G401.6 (cell line): ENCODE measurements around the gene RNF17.
"Not testable (repeated sequence)": the region's sequence is repeated elsewhere in the genome, so short reads cannot be mapped to it uniquely, and the experiment has no call there.

Experiments
- FAIRE-seq: peaks from 2 replicates; lab custom pipeline; 2012; peaks lifted over from hg19 to GRCh38; lab: Jason Lieb, UNC

The RNF17 gene, protein sequence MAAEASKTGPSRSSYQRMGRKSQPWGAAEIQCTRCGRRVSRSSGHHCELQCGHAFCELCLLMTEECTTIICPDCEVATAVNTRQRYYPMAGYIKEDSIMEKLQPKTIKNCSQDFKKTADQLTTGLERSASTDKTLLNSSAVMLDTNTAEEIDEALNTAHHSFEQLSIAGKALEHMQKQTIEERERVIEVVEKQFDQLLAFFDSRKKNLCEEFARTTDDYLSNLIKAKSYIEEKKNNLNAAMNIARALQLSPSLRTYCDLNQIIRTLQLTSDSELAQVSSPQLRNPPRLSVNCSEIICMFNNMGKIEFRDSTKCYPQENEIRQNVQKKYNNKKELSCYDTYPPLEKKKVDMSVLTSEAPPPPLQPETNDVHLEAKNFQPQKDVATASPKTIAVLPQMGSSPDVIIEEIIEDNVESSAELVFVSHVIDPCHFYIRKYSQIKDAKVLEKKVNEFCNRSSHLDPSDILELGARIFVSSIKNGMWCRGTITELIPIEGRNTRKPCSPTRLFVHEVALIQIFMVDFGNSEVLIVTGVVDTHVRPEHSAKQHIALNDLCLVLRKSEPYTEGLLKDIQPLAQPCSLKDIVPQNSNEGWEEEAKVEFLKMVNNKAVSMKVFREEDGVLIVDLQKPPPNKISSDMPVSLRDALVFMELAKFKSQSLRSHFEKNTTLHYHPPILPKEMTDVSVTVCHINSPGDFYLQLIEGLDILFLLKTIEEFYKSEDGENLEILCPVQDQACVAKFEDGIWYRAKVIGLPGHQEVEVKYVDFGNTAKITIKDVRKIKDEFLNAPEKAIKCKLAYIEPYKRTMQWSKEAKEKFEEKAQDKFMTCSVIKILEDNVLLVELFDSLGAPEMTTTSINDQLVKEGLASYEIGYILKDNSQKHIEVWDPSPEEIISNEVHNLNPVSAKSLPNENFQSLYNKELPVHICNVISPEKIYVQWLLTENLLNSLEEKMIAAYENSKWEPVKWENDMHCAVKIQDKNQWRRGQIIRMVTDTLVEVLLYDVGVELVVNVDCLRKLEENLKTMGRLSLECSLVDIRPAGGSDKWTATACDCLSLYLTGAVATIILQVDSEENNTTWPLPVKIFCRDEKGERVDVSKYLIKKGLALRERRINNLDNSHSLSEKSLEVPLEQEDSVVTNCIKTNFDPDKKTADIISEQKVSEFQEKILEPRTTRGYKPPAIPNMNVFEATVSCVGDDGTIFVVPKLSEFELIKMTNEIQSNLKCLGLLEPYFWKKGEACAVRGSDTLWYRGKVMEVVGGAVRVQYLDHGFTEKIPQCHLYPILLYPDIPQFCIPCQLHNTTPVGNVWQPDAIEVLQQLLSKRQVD (N-terminal part only)

DNA sequence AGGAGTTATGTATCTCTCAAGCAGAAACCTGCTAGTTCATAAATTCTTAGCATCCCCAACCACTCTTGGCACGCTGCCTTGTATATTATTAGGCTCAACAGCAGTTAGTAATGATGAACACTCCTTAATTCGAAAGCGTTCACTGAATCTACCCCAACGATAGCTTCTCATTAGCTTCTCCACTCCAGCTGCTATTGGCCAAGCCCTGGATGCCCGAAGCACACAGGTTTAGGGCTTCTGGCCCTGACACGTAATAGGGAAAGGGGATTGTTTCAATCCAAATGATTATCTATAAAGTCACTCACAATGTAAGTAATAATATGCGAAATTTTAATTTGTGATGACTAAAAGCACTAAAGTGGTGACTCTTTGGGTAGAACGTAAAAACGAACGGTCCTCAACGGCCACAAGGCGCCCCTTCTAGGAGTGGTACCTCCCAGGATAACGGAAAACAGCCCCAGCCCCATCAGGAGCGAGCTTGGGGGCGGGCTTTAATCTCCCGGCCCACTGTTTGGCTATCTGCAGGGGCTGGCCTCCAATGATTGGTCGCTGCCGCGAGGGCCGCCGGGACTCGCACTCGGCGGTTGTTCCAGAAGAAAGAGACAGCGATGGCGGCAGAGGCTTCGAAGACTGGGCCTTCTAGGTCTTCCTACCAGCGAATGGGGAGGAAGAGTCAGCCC lies at the start of gene RNF17:
RNF17 (plus strand) TSS at position 574 of the 680 bp plus-strand sequence; CDS start at position 609, 35 bp downstream.
- no peak for FAIRE-seq

DNA sequence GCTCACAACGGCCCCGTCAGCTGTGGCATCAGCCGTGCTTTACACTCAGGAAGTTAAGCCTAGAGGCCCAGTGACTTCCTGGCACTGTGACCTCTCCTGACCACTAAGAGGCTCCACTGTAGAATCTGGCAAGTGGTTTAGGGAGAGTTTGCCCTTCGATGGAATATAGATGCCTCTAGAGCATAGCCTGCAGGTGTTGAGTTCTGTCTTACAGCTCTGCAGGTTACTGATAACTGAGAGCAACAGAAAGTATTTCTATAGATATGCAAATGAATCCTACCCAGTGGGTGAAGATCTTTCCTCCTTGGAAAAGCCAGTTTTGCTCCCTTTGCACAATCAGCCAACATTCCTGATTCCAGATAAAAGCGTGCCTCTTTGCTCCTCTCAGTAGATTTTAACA lies 48.0 kb upstream of the RNF17 start:
- FAIRE-seq = no peak

DNA sequence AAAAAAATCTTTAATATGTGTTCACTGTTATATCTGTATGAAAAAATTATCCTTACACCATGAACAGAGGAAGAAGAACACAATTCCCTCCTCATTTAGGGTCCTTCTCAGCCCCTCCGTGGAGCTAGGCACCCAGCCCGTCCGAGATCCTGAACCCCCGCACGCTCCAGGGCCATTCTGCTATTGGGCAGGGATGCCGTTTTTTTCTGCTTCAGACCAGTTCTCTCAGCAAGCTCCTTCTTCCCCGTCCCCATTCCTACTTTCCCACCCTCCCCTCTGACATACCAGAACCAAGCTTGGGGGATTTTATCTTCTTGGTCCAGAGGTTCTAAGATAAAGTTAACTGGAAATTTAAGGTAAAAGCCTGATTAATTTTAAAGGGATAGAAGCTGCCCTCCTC lies 47.5 kb upstream of the RNF17 start:
- FAIRE-seq = no peak

DNA sequence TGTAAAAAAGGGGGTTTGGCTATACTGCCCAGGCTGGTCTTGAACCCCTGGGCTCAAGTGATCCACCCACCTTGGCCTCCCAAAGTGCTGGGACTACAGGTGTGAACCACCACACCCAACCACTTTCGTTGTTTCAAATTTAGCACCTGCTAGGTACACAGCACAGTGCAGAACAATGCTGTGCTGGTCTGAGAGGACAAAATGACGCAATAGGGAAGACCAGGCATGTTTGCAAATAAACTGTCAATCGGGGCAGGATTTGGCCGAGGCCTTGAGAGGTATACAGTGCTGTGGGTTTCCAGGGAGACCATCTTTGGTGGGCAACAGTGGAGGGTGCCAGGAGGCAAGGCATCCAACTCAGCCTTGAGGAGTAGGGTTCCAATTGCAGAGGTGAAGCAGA lies 46.8 kb upstream of the RNF17 start:
- no peak for FAIRE-seq

DNA sequence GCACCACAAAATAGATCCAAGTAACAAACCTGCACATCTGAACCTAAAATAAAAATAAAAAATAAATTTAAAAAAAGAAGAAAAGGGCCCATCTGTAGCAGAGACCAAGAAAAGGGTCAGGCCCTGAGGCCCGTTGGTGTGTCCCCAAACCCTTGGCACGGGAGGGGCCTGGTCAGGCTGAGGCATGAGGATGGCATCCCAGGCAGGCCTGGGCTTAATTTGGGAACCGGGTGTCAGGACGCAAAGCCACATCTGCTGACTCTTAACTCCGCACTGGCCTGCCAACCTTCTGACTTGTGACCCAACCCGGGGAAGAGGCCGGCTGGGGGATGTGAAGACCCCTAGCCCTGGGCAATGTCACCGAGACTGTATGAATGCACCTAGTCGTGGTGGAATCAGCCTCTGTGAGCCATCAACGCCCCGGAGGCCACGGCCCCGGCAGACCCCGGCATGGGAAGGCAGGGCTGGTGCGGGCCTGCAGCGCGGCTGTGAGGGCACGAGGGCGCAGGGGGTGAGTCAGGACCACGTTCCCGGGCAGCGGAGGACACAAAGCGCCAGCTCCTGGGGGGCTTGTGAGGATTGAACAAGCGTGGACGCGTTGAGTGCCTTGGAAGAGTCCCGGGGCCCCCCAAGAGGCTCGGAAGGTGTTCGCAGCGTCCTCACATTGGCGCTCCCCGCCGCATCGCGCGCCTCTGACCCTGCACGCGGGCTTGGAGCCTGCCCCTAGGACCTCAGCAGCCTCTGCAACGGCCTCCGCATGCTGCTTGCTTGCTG lies 45.6 kb upstream of the RNF17 start:
- no peak for FAIRE-seq

DNA sequence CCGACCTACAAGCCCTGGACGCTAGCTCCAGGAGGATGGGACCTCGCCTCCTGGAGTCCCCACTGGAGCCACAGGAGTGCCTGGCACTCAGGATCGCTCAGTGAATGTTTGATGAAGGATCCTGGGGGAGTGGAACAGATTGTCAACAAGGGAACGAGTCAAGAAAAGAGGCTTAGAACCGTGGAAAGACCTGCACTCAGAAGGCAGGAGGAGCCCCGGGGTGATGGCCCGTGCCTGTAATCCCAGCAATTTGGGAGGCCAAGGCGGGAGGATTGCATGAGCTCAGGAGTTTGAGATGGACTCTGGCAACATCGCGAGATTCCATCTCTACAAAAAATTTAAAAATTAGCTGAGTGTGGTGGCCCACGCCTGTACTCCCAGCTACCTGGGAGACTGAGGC lies 44.8 kb upstream of the RNF17 start:
- no peak for FAIRE-seq

DNA sequence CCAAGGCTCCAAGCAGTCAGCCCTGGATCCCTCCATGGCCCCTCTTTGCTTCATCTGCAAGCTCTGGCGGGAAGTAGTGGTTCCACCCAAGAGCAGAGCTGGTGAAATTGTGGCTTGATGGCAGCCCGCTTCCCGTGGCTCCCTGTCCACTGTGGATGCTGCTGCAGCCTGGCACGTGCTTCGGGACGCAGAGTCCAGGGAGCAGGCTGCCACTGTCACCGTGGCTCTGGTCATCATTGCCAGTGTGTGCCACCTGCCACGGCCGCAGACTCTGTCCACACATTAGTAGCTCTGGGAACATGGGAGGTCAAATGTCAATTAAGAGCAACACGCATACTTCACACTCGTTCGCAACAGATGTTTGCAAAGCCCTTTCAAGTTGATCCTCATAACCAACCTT lies 40.8 kb upstream of the RNF17 start:
- no peak for FAIRE-seq

DNA sequence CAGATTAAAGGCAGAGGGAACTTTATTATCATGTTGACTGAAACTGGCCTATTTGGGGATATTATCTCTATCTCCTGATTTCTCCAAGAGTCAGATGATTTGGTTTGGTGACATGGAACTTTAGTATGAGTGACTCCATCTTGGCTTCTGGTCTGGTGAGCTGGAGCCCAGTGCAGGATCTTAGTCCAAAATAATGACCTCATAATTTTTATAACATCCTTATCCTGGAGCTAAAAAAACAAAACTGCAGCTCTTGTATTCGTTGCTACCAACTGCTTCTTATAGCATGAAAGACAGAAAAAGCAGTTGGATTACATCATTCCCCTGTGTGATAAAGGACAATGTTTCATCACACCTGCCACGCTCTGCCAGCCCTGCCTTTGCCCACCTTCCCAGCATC lies 39.3 kb upstream of the RNF17 start:
- FAIRE-seq = no peak

DNA sequence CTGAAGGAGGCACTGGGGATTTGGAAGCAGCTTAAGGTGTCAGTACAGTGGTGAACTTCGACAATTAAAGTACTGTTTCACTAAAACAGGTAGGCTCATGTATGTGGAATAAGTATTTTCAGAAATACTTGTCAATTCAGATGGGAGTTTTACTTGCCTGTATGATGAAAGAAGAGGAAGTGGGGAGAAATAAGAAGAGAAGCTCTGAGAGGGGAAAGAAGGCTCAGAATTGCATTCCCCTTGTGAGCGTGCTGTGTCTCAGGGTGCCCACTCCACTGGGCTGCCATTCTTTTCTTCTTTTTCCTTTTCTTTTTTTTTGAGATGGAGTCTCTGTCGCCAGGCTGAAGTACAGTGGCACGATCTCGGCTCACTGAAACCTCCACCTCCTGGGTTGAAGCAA lies 38.6 kb upstream of the RNF17 start:
- FAIRE-seq = no peak

DNA sequence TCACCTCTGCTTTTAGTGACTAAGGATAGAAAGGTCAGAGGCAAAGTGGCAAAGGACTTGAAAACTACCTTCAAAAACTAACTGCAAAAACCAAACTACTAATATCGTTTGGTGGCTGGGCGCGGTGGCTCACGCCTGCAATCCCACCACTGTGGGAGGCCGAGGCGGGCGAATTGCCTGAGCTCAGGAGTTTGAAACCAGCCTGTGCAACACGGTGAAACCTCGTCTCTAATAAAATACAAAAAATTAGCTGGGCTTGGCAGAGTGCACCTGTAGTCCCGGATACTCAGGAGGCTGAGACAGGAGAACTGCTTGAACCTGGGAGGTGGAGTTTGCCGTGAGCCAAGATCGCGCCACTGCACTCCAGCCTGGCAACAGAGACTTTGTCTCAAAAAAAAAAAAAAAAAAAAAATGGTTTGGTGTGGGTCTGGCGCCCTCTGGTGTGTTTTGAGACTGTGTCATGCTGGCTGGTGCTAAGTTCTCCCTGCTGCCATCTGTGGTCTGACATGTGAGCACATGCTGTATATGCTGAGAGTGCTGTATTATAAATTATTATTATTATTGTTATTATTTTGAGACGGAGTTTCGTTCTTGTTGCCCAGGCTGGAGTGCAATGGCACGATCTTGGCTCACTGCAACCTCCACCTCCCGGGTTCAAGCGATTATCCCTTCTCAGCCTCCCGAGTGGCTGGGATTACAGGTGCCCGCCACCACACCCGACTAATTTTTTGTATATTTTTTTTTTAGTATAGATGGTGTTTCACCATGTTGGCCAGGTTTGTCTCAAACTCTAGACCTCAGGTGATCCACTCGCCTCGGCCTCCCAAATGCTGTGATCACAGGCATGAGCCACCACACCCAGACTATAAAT lies 36.0 kb upstream of the RNF17 start:
- peak; percentile 86 for FAIRE-seq

DNA sequence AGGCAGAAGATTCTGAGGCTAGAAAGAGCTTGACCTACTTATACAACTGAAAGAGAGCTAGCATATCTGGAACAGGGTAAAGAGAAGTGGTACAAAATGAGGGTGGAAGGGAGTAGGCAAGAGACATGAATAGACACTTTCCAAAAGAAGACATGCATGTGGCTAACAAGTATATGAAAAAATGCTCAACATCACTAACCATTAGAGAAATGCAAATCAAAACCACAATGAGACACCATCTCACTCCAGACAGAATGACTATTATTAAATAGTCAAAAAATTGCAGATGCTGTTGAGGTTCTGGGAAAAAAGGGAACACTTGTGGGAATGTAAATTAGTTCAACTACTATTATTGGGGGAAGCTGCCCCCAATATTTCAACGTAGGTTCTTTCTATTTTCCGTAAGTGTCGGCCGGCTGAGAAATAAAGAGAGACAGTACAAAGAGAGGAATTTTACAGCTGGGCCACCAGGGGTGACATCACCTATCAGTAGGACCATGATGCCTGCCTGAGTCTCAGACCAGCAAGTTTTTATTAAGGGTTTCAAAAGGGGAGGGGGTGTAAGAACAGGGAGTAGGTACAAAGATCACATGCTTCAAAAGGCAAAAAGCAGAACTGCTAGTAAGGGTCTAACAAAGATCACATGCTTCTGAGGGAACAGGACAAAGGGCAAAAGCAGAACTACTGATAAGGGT lies 32.9 kb upstream of the RNF17 start:
- FAIRE-seq = not testable (repeated sequence)

DNA sequence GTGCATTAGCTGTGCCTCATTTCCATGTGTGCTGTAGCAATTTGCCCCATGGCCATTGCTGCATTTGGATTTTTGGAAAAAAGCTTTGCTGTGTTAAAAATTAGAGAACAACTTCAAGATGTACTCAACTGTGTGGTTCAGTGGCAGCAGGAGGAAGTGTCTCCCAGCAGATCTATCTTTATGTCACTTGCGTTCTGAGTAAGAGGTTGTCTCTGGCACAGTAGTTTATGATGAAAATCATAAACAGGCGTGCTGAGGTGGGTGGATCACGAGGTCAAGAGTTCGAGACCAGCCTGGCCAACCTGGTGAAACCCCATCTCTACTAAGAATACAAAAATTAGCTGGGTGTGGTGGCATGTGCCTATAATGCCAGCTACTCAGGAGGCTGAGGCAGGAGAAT lies 29.0 kb upstream of the RNF17 start:
- FAIRE-seq = no peak

DNA sequence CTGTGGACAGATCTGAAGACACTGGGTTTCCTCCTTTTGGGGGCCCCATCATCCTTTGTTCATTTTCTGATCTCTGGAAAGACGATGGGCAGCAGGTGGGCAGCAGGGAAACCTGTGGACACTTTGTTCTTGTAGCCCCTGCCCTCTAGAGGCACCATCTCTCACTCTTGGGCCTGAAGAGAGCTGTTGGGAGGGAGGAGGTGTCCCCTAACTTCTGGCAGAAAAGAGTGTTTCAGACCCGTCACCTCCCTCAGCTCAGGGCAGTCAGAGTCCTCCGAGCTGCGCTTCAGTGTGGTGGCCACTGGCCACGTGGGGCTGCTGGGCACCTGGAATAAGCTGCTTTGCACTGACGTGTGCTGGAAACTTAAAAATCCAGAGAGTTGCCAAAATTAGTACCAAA lies 26.9 kb upstream of the RNF17 start:
- FAIRE-seq = no peak

DNA sequence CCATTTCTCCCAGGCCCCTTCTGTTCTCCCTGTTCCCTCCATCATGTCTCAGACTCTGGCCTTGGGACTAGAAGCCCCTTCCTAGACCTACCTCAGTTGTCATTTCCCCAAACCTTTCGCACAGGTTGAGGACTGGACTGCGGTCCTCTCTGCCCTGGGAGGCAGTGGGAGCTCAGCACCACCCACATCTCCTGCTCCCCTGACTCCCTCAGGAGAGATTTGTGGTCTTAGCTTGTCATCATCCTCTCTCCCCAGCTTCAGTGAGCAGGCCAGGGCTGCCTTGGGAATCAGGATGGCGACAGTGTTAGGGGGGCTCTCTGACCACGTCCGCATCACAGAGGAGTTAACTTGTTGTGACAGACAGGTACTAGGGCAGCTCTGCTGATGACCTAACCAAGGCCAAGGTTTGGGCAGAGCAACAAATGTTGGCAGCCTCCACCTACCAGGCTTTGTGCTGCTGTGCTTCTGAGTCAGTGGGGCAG lies 25.6 kb upstream of the RNF17 start:
- no peak for FAIRE-seq

DNA sequence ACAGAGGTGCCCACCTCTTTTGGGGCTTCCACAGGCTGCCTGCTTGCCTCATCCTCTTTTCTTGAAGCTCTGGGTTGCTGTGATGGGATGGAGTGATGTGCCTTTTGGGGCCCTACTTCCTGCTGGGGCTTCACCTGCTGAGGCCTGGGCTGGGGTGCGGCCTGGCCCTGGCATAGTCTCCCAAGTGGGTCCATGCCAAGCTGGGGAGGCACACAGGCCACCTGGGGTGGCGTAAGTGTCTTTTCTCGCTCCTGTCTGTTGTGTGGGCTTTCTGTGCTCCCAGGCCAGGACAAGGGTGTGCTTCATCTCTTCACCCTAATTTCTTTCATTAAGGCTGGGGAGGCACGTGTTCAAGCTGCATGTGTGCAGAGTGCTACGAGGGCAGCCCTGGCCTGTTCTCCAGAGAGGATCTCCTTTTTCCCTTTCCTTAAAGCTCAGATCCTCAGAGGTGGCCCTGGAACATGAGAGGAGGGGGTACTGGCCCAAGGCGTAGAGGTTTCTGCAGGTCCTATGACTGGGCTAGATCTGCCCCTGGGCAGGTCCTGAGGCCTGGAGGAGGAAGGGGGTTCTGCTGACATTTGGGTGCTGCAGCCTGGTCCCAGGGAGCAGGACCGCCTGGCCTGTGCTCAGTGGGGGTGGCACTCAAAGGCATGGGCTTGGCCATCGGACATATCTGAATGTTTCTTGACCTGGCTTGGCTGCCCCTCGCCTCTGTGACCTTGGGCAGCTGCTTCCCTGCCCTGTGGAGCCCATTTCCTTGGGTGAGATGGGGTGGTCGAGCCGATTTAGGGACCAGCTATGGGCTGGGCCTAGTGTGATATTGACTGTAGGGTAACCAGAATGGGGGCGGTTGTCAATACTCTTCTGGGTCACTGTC lies 23.7 kb upstream of the RNF17 start:
- no peak for FAIRE-seq

DNA sequence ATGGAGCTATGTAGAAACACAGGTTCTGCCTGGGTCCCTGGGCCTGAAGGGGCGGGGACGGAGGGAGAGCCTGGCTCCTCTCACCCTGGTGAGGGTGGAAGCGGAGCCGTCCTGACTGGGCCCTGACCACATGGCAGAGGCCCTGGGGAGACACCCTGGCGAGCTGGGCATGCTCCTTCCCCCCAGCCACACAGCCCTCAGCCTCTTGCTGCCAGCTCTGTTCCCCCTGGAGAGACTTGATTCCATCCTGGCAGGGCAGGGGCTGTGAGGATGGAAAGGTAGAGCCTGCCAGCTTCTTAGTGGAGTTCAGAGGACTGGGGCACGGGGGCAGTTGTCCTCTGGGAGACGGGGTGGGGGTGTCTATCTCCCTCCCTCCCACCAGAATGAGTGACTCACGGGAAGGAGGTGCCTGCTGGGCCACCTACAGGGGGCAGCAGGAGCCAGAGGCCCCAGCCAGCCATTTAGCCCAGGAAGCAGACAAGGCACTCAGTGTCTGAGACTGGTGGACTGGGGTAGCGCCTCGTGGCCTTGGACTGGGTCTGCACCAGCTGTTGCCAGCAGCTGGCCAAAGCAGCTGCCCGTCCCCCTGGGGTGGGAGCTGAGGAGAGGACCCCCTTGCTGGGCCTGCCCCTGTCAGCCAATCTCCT lies 22.8 kb upstream of the RNF17 start:
- FAIRE-seq = no peak

DNA sequence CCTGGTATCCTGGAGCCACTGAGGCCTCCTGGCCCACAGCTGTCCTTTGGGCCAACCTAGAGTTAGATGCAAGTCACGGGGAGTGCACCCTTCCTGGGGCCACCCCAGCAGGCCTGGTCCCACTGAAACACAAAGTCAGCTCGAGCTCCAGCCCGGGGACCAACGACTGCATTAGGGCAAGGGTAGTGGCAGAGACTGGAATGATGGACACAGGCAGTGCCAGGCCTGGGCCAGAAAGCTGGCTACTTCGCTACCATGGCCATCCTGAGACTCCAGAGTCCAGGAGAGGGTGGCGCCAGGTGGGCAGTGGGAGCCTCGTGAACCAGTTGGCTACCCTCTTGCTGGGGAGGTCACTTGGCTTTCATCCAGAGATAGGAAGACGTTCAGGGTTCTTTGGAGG lies 22.2 kb upstream of the RNF17 start:
- FAIRE-seq = no peak

DNA sequence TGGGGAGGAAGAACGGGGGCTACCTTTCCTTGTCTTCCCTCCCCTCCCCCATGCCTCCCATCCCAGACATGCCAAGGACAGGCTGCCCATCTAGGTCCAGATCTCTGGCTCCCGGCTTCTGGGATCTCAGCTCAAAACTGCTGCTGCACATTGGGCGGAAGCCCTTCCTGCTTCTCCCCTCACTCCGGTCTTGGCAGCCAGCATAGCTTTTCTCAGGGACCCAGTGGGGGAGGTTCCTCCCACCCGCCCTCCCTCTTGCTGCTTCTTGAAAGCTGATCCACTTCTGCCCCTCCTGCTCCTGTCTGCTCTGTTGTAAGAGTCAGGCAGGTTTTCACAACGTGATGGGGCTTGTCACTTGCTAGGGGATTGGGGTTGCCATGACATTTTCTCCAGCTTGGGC lies 21.7 kb upstream of the RNF17 start:
- FAIRE-seq = no peak
